Measurements from ENCODE around the gene SLC35E4.

DNA sequence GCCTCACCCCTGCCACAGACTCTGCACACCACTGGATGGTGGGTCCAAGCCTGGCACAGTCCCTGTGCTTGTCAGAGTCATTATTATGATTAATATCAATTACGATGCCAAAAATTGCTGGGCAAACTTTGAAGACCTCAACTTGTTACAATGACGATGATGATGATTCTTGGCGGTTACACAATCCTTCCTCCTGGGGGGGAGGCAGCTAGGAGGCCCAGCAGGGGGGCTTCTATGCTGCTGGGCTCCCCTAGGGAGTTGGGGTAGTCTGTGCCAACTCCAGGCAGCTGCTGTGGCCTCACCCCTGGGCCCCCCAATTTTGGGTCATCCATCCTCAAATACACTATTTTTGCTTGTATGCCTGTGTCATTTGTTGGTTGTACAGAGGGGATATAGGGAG, 12.0 kb downstream of the SLC35E4 start:
- TF ChIP-seq, protein P1, sequence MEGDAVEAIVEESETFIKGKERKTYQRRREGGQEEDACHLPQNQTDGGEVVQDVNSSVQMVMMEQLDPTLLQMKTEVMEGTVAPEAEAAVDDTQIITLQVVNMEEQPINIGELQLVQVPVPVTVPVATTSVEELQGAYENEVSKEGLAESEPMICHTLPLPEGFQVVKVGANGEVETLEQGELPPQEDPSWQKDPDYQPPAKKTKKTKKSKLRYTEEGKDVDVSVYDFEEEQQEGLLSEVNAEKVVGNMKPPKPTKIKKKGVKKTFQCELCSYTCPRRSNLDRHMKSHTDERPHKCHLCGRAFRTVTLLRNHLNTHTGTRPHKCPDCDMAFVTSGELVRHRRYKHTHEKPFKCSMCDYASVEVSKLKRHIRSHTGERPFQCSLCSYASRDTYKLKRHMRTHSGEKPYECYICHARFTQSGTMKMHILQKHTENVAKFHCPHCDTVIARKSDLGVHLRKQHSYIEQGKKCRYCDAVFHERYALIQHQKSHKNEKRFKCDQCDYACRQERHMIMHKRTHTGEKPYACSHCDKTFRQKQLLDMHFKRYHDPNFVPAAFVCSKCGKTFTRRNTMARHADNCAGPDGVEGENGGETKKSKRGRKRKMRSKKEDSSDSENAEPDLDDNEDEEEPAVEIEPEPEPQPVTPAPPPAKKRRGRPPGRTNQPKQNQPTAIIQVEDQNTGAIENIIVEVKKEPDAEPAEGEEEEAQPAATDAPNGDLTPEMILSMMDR (IDR thresholded peaks at IDR 0.05) = no peak
- TF ChIP-seq POLR2A (IDR thresholded peaks at IDR 0.05) = no peak

Data from uterus (tissue), 2 donors.